Measurements from ENCODE around the gene PKIB.
"Not testable (repeated sequence)": the region's sequence is repeated elsewhere in the genome, so short reads cannot be mapped to it uniquely, and the experiment has no call there.

Gene PKIB

DNA sequence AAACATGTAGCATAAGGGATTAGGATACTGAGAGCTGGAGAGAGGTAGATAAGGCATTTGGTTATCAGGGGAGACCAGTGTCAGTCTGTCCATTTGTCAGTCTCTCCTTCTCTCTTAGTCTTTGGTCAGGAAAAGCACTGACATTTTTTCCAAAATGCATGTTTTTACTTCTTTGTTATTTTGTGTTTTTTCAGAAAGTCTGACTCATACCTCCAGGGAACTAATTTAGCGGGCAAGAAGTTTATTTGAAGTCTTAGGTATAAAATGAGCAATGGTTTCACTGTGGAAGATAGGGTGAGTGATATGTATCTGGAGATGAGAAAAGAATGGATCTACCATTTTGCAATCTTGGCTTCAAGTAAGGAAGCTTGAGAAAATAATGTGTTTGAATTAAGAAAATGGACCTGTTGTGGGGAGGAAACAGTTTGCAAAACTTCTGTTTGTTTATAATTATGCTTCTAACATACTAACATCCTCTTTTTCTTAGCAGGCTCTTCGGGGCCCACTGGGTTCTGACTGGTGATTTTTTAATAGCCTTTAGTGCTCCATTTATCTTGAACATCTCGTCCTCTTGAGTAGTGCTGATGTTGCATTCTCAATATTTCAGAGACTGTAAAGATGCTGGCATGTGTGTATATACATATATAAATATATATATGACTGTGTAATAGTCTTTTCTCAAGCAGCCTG, 102.4 kb downstream of the PKIB start:
- no peak for DNase-seq

DNA sequence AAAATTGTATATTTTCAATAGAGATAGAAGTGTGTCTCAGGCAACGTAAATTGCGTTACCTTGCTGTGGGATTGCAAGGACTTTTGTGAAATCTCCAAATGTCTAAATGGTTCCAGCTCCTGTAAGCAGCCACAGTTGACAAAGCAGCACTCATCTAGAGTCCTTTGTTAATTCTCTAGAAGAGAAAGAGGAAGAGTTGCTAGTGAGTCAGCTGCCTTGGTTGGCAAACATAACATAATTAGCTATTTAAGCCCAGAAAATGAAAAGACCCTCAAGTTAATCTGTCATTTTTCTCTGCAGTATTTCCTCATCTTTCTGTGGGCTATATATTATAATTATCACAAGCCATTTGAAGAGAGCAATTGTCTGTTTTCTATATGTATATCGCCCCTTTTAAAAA, 102.9 kb downstream of the PKIB start:
- DNase-seq: no peak

DNA sequence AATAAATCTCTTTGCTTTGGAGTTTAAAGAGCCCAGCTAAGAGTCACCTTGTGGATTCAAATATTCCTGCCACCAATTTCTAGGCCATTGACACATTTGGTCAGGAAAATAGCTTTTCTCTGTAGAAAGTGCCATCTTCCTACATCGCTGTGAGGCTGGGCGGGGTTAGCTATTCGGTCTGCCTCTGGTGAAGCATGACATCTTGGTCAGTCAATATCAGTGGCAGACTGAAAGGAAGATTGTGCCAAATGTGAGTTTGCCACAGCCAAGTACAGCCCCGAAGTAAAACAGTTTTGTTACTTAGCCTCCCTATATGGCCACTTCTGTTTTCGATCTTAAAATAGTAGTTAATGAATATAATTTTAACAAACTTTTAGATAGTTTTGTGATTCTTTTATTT, 103.9 kb downstream of the PKIB start:
- DNase-seq: no peak

- DNase-seq: no peak
These were observed 105.5 kb downstream of the PKIB start for GRCh38 chr6:122715725-122716124.

- DNase-seq: no peak
These were observed 107.1 kb downstream of the PKIB start for GRCh38 chr6:122717350-122717749.

GRCh38 chr6:122718616-122719015, 108.4 kb downstream of the PKIB start:
- no peak for DNase-seq

GRCh38 chr6:122719176-122719575, 109.0 kb downstream of the PKIB start:
- no peak for DNase-seq

GRCh38 chr6:122722746-122723145, 112.5 kb downstream of the PKIB start:
- no peak for DNase-seq

DNA sequence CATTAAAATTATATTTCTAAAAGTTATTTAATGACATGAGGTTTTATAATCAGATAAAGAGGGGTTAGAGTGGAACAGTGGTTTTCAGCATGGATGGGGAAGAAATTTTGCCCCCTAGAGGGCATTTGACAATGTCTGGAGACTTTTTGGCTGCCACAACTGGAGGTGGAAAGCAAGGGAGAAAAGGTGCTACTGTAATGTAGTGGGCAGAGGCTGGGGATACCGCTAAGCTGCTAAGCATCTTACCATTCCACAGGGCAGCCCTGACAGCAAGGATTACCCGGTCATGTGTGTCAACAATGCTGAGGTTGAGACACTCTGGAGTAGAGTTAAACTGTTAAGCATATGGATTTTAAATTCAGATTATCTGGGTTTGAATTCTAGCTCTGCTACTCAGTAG, 116.4 kb downstream of the PKIB start:
- no peak for DNase-seq

DNA sequence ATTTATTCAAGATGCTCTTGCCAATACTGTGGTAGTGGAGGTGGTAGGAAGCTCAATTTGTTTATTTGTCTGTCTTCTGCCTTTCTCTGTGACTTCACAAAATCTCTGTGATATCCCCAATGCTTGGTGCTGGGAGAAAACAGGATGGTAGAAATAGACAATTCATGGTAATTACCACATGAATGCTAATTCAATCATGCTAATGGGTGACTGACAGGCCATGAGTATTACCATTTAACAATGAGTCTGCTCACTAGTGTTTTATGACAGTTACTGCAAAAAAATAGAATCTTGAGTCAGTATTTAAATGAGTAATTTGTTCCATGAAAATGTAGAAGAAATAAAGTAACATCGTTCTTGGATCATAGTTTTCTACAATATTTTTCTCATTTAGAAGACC, 117.0 kb downstream of the PKIB start:
- DNase-seq: no peak

DNA sequence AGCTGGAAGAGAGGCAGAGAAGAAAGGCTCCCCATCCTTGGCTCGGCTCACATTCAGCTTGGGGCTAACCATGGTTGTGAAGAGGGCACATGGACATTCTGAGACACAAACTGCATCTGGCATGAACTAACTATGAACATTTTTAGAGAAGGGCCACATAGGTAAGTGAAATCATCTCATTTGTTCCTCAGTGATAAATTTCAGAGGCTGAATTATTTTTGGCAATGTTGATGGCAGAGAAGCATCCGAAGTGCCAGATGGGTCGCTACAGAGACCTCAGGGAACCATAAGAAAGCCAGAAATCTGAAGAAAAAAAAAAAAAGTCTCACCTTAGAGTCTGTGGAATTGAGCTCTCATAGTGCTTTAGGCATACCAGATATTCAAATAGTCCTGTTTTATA, 120.1 kb downstream of the PKIB start:
- DNase-seq: no peak

DNA sequence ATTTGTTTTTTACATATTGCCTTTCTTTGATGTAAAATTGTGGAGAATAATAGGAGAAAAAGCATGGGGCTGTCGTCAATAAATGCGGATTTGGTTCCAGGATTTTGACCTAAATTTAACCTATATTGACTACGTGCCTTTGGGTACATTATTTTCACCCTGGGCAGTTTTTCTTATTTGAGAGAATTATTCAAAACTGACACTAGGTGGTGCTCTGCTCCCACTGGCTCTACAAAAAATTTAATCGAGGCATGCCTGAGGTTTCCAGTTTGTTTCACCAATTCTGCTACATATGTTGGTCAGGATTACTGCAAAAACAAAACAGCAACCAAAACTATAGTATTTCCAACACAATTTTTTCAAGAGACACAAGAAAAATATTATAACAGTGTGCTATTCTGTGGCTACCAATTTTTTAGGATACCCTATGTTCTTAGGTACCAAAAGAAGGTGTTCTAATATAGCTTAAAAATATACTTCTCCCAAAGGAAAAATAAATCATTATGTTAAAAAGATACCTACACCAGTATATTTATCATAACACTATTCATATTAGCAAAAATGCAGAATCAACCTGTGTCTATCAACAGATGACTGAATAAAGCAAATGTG, 120.7 kb downstream of the PKIB start:
- DNase-seq: no peak

DNA sequence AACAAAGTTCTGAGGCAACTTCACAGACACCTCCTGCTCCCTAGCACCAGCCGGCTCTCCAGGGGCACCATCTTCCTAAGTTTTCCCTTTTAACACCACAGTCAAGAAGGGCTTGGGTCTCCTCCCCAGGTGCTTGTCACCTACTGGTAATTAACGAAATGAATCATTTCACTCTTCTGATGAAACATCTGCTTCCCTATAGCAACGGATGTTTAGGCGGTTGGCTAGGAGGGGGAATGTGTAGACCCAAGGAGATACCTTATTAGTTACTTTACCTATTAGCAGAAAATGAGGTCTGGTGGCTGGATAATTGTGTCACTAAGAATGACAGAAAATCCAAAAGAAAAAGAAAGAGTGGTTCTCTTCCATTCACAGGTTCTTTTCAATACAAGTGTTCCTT, 123.1 kb downstream of the PKIB start:
- no peak for DNase-seq

DNA sequence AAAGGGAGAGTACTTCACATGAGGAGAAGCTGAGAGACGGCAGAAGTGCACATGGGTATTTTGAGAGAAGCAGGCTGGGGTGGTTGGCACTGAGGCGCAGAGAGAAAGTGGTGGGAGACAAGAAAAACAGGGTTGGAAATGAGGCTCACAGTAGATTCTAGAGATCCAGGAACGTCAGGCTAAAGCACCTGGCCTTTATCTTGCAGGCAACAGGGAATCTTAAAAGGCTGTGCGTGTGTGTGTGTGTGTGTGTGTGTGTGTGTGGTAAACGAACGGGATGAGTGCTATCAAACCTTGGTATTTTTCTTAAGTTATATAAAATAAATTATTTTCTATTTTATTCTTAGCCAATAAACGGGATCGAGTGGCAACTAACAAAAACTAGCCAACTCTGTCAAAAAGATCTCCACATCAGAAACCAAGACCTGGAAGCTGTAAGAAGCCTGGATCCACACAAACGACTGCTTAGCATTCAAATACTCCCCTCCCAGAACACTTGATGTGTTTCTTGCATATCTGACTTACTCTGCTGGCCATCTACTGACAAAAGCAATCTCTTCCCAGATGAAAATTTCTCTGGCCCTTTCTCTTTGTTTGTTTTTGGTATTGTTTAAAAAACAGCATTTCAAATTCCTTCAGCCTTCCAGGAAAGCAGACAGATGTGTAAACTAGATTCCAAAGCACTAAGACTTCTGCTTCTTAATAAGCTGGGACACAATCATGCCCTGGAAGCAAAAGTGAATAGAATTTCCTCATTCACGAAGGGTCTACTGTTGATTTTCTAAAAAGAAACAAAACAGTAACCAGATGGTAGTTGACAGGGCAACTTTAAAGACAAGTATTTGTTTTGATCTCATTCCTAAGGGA, 124.6 kb downstream of the PKIB start:
- DNase-seq: no peak

GRCh38 chr6:122735582-122735981, 125.4 kb downstream of the PKIB start:
- DNase-seq: no peak

GRCh38 chr6:122736163-122736562, 126.0 kb downstream of the PKIB start:
- no peak for DNase-seq

- no peak for DNase-seq
These were observed 126.4 kb downstream of the PKIB start for GRCh38 chr6:122736616-122737015.

DNA sequence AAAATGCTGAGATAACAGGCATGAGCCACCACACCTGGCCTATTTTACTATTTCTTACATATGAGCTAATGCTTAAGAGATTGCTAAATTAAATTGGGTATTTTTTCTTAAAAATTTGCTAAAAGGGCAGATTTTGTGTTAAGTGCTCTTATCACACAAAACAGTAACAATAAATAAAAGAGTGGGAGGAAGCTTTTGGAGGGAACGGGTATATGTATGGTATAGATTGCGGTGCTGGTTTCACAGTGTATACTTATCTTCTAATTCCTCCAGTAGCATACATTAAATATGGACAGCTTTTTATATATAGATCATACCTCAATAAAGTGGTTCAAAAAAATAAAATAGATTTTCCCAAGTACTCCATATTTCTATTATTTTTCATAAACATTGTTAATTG, 129.9 kb downstream of the PKIB start:
- DNase-seq: no peak

DNA sequence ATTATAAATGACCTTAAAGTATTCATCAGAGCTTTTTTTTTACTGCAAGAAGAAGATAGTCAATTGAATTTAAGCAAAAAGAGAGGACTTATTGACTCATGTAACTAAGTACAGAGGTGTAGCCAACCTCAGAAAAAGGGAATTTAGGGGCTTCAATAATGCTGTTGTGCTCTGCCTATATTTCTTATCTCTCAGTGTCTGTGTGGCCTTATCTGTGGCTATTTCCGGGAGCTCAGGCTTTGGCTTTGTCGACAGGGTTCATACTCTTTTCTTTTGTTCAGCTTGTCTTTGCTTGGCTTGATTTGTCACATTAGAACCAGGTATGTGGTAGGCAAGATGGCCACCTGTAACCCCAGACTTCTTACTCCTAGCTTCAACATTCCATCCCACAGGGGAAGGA, 130.7 kb downstream of the PKIB start:
- no peak for DNase-seq

- DNase-seq: not testable (repeated sequence)
These were observed 134.0 kb downstream of the PKIB start for GRCh38 chr6:122744247-122744646.

GRCh38 chr6:122744856-122745255, 134.7 kb downstream of the PKIB start:
- DNase-seq: not testable (repeated sequence)

- no peak for DNase-seq
These were observed 136.5 kb downstream of the PKIB start for GRCh38 chr6:122746688-122747087.

- DNase-seq: no peak
These were observed 137.4 kb downstream of the PKIB start for GRCh38 chr6:122747573-122747972.

DNA sequence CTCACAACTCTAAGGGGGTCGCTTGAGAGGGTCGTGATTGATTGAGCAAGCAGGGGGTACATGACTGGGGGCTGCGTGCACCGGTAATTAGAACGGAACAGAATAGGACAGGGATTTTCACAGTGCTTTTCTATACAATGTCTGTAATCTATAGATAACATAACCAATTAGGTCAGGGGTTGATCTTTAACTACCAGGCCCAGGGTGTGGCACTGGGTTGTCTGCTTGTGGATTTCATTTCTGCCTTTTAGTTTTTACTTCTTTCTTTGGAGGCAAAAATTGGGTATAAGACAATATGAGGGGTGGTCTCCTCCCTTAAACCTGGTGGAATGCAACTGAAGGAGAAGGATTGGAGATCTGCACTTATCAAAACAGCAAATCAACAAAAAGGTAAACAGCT, 138.7 kb downstream of the PKIB start:
- not testable (repeated sequence) for DNase-seq
